GM12892 (cell line): ENCODE measurements around the gene PCSK6.

Experiments used
- POLR2A ChIP-seq: IDR thresholded peaks from 2 replicates; pipeline ENCODE4 v1.6.1; 2011; ENCODE audit warnings: low read depth, low read length, control low read depth
- POLR2AphosphoS5 ChIP-seq: IDR thresholded peaks from 2 replicates; pipeline ENCODE4 v1.6.1; 2011; ENCODE audit warnings: low read depth, low read length, control low read depth
- TAF1 ChIP-seq: IDR thresholded peaks from 2 replicates; pipeline ENCODE4 v1.6.1; 2011; ENCODE audit warnings: low read depth, mild to moderate bottlenecking, control low read depth, low read length, borderline replicate concordance

GRCh38 chr15:101522621-101523559 is 33.4 kb upstream of the PCSK6 start:
- no peak for TF ChIP-seq POLR2AphosphoS5
- no peak for TF ChIP-seq POLR2A
- TF ChIP-seq TAF1 = no peak
